GM23248 (cell line): ENCODE measurements around the gene GFAP.

ENCODE experiments used
- EZH2 ChIP-seq: fragments of 200-600 bp; sonication (generic); IDR thresholded peaks from 2 replicates; pipeline ENCODE4 v1.6.1; 2018; ENCODE audit warnings: antibody characterized with exemption, mild to moderate bottlenecking; ENCODE audit not compliant: insufficient read depth, poor library complexity, severe bottlenecking
- EZH2phosphoT487 ChIP-seq: fragments of 200-600 bp; sonication (generic); IDR thresholded peaks from 2 replicates; pipeline ENCODE4 v1.6.1; 2018; ENCODE audit warnings: antibody characterized with exemption, moderate library complexity, mild to moderate bottlenecking, low read depth; ENCODE audit not compliant: insufficient read depth

- no peak for TF ChIP-seq EZH2
- TF ChIP-seq EZH2phosphoT487 = no peak
These were observed 45.4 kb upstream of the GFAP start for GRCh38 chr17:44960691-44961090.
